NCI-H2196 treated with DMSO at 0.1 percent for 48 hours (cell line): ENCODE results near the gene UBE2G1.

Experiments used
- DNase-seq: peaks from one replicate; lab custom pipeline; 2025; ENCODE audit not compliant: unreplicated experiment; lab: John Stamatoyannopoulos, UW

UBE2G1 gene

DNA sequence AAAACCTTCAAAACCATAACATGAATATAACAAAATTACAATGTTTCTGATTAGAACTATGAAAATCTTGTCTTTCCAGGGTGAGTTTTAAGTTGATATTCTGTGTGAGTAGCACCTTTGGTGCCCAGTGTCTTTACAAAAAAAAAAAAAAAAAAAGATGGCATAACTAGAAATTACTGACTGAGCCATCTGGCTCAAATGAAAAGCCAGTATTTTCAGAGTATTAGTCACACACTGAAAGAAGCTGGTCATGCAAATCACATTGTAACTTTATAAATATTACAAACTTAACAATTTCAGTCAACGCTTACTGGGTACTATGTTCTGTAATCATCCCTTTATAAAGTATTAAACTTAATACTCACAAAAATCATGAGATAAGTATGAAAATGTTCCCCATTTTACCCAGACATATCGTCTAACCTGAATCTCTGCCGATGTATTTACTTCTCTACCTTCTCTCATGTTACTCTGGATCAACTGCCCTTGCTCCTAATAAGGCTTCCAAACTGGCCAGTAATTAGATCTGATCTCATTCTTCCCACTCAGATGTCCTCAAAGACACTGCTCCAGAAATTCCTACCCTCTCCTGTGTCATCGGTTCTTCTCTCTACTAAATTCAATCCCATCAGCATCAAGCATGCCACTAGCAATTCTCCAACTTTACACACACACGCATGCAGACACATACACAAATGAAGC lies 25.4 kb downstream of the UBE2G1 start:
- no peak for DNase-seq

GRCh38 chr17:4334776-4335584 lies 31.5 kb downstream of the UBE2G1 start:
- no peak for DNase-seq

- DNase-seq, result no peak
Measured at GRCh38 chr17:4334332-4334731, 32.1 kb downstream of the UBE2G1 start.

GRCh38 chr17:4333041-4333440 lies 33.4 kb downstream of the UBE2G1 start:
- DNase-seq, result no peak

- DNase-seq, result no peak
Measured at GRCh38 chr17:4332296-4332970, 34.0 kb downstream of the UBE2G1 start.

GRCh38 chr17:4331614-4332013 lies 34.9 kb downstream of the UBE2G1 start:
- no peak for DNase-seq

GRCh38 chr17:4329838-4330237 lies 36.6 kb downstream of the UBE2G1 start:
- DNase-seq, result no peak

DNA sequence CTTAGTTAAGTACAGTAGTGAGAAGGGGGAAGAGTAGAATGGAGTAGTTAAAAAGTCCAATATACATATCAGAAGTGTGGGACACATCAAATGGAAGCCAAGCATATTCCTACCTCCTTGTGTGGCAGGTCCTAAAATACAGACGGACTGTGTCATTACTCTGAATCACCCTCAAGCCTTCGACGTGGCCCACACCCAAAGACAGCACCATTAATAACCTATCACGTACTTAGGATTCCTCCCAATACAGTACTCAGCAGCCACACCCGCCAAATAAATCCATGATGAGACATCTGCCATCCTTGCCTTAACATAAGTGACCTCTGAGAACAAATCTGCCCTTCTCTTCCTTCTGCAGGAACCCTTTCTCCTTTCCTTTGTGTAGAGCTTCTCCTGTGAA lies 38.9 kb downstream of the UBE2G1 start:
- DNase-seq, result no peak

DNA sequence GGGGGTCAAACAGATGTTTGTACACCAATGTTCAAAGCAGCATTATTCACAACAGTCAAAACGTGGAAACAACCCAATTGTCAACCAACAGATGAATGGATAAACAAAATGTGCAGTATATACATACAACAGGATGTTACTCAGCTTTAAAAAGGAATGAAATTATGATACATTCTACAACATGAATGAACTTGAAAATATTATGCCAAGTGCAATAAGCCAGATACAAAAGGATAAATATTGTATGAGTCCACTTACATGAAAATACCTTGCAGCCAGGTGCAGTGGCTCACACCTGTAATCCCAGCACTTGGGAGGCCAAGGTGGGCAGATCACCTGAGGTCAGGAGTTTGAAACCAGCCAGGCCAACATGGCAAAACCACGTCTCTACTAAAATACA lies 39.9 kb downstream of the UBE2G1 start:
- no peak for DNase-seq

GRCh38 chr17:4326112-4326511 lies 40.4 kb downstream of the UBE2G1 start:
- no peak for DNase-seq

DNA sequence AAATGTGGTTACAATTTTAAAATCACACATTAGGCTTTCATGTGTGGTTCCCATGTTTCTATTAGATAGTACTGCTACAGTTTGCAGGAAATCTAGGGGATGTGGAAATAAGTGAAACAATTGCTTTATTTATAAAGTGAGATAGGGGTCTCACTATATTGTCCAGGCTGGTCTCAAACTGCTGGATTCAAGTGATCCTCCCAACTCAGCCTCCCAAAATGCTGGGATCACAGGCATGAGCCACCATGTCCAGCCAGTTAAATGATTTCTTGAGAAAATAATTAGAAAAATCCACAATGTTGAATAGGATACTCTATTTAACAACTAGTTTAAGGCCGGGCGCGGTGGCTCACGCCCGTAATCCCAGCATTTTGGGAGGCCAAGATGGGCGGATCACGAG lies 42.0 kb downstream of the UBE2G1 start:
- DNase-seq, result no peak

DNA sequence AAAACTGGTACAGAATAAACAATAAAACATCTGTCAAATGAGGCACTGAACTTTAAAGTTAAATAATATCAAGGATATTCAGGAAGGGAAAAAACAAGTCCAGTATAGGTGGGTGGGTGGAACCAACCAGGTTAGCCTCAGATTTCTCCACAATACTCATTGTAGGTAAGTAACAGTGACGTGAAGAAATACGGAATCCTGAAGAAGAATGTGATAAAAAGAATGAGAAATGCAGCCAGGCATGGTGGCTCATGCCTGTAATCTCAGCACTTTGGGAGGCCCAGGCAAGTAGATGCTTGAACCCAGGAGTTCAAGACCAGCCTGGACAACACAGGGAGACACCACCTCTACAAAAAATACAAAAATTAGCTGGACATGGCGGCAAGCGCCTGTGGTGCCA lies 47.3 kb downstream of the UBE2G1 start:
- DNase-seq, result no peak

GRCh38 chr17:4318596-4318995 lies 47.9 kb downstream of the UBE2G1 start:
- no peak for DNase-seq

DNA sequence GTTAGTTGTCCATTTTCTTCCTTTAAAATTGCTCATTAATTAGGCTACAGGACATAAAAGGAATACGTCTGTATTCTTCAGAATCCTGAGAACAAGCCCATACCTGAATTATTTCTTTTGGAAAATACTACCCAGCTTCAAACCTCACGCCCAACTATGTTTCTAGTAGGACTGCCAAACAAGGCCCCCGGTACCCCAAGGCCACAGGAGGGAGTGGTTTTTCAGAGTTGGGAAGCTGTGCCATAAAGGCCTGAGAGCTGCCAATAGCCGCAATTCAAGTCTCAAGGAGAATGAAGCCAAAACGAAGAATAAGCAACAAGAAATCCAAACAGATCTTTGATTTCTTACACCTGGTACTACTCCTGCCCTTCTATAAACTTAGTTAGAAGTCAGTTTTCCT lies 48.3 kb downstream of the UBE2G1 start:
- no peak for DNase-seq

GRCh38 chr17:4317610-4318009 lies 48.9 kb downstream of the UBE2G1 start:
- no peak for DNase-seq

DNA sequence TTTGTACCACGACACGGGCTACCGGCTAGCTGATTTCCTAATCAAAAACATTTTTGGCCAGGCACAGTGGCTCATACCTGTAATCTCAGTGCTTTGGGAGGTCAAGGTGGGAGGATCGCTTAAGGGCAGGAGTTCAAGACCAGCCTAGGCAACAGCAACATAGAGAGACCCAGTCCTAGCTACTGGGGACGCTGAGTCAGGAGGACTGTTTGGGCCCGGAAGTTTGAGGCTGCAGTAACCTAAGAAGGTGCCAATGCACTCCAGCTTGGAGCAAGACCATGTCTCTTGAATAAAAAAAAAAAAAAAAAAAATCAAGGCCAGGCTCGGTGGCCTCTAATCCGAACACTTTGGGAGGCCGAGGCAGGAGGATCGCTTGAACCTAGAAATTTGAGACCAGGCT lies 49.8 kb downstream of the UBE2G1 start:
- DNase-seq, result no peak

DNA sequence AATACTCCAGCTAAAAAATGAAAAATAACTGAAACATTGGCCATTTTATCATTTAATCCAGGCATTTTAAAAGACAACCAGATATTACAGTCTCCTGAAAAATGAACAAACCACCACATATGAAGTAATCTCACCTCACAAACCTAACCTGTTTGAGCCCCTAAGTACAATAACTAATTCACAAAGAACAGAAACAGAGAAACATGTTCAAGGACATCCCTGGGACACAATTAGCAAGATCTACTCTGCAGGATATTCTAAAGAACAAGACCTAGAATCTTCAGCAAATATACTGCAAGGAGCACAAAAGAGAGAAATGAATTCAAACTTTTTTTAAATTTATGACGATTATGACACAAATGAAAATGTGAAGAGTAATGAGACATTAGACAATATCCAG lies 51.9 kb downstream of the UBE2G1 start:
- DNase-seq, result no peak

- no peak for DNase-seq
Measured at GRCh38 chr17:4314179-4314578, 52.3 kb downstream of the UBE2G1 start.

DNA sequence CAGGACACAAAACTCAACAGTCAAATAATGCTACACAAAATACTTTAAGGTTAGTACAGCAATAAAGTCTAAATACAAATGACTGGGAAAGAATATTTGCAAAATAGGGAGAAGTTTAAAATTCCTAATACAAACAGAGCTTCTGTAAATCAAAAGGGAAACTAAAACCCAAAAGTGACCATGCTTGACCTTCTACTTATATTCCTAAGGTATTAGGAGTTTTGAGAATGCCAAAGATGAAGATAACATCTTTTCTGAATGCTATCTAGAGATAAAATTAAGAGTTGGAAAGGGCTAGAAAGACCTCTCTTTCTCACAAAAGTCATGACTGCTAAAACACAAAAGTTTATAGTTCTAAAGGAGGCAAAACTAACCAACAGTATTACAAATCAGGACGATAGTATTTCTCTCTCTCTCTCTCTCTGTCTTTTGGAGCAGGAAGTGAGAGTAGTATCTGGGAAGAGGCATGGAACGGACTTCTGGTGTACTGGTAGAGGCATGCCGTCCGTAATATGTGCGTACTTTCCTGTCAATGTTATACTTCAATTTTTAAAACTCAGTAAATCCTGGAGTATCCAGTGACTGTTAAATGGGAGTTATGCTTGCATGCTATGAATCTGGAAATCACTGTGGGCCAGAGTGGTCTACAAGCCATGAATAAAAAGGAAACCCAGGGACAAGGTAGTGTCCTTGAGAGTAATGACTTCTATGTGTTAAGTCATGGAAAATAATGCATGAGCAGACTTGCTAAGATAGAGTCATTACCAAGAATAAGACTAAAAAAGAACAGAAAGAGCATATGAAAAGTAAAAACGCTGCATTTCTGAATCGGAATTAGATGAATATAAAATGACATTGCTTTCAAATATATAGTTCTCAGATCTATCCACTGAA lies 53.0 kb downstream of the UBE2G1 start:
- DNase-seq, result no peak

GRCh38 chr17:4310354-4311060 lies 56.0 kb downstream of the UBE2G1 start:
- DNase-seq, result no peak
